NCI-H2227 (cell line): ENCODE results near the gene RIMBP2.

Source experiments
- DNase-seq: peaks from one replicate; lab custom pipeline; 2025; ENCODE audit not compliant: unreplicated experiment; lab: John Stamatoyannopoulos, UW

Gene RIMBP2

GRCh38 chr12:130520784-130521183 is 195.3 kb downstream of the RIMBP2 start:
- DNase-seq, result no peak

- no peak for DNase-seq
Measured at GRCh38 chr12:130517588-130517987, 198.5 kb downstream of the RIMBP2 start.

- DNase-seq, result no peak
Measured at GRCh38 chr12:130514149-130514551, 201.9 kb downstream of the RIMBP2 start.

GRCh38 chr12:130513556-130513955 is 202.5 kb downstream of the RIMBP2 start:
- no peak for DNase-seq

GRCh38 chr12:130511285-130511684 is 204.8 kb downstream of the RIMBP2 start:
- no peak for DNase-seq

DNA sequence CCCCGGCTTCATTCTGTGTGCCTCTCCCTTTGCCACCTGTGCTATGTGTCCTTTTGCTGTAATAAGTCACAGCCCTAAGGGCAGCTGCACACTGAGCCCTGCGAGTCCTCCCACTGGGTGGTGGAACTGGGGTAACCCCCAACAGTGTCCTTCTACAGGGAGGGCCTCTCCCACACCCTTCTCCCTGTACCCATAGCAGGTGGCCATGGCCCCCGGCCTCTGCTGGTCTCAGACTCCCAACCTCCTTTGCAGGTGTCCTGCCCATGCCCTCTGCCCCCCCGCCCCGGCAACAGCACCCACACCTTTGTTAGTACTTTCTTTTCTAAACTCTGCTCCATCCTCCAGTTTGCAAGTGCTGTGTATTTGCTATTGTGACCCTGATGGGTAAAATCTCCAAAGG is 206.6 kb downstream of the RIMBP2 start:
- DNase-seq, result no peak

DNA sequence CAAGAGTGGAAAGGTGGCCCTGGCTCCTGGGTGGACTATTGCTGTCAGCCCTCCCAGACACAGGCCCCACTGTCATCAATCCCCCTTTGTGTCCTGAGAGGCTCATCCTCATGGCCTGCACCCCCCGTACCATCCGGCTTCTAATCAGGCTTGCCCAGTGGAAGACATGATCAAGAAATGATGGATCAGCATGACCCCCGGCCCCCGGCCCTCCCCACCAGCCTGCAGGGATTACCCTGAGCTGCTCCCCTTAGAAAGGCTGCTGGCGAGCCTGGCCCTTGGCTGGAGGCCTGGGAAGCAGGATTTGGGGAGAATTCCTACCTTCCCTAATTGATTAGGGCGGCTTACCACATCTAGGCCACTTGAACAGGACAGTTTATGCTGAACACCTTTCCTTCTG is 207.3 kb downstream of the RIMBP2 start:
- DNase-seq, result no peak

DNA sequence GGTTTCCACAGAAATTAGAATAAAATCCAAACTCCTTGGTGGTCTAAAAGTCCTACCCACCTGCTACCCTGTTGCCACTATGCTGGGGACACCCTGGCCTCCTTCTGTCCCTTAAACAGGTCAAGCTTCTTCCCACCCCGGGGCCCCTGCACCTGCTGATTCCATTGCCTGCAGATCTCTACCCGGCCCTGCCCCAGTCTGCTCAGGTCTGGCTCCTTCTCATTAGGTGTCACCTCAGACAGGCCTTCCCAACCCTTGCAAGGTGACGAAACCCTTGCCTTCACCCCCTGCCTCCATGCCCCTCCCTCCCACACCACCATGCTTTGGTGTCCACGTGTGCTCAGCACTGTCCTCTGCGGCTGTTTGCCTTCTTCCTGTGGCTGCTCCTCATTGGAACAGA is 207.8 kb downstream of the RIMBP2 start:
- no peak for DNase-seq

DNA sequence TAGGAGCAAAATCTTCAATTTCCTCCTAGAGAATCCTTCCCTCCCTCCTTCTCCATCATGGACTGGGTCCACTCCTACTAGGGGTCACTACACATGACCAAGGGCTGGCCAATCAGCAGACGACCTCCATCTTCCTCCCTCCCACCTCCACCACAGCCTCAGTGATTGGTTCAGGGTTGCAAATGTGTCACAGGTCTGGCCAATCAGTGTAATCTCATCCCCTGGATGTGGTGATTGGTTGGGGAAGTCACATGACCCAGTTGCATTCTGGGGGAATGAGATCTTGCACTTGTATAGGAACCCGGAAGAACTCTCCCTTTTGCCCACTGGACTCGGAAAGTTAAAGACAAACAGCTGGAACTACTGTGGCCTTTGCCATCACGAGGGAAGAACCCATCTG is 209.3 kb downstream of the RIMBP2 start:
- DNase-seq, result no peak

GRCh38 chr12:130504840-130505175 is 211.3 kb downstream of the RIMBP2 start:
- DNase-seq, result no peak

DNA sequence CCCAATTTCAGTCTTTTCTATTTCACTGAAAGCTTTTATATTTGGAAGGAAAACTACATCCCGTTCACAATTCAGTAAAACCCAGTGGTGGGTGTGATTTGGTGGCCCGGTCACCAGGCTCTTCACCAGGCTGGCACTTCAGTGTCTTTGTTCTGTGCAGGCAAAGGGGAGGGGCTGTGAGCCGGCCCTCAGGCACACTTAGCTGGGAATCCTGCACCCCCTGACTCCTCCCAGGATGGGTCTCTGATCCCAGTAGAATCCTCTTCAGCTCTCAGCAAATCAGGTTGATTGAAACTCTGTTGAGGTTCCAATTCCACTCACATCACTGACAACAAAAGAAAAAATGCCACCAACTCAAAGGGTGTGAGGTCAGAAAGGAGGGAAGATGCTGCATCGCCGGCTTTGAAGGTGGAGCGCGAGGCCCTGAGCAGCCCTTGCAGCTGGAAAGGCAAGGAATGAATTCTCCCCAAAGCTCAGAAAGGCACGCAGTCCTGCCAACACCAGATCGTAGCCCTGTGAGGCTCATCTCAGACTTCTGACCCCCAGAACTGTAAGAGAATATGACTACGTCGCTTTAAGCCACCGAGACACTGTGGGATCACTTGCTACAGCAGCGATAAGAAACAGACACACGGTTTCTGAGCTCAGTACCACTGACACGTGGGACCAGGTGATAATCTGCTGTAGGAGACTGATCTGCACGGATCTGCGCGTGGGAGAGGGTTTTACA is 211.8 kb downstream of the RIMBP2 start:
- no peak for DNase-seq

DNA sequence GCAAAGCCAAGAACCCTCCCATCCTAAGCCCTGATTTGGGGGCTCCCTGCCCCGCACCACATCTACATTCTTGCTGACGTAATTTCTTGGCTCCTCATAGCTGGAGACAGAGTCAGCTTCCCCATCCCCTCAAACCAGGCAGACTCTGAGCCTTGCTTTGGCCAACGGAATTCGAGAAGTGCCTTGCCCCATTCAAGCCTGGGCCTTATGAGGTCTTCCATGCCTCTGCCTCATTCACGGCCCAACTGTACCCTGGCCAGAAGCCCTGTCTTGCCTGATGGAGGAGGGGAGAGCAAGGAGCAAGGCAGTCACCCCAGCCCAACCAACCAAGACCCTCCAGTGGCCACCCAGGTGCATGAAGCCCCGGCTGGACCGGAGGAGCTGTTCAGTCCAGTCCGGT is 214.3 kb downstream of the RIMBP2 start:
- no peak for DNase-seq

DNA sequence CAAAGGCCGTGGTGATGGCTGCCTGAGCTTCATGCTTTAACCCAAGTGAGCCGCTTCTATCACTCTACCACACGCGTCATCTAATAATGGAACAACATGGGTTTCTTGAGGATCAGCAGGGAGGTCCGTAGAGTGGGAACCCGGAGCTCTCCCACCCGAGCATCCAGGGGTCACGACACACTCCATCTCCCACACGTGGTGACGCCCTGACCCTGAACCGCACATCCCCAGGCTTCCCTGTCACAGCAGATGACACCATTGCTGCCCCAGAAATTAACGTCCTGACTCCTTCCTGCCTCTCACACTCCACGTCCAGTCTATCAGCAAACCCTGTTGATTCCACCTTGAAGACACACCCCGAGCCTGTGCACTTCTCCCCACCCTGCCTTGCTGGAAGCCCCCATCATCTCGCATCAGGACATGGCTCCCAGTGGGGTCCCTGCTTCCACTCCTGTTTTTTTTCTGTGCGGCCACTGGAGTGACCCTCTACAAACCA is 215.2 kb downstream of the RIMBP2 start:
- no peak for DNase-seq

GRCh38 chr12:130499474-130499873 is 216.6 kb downstream of the RIMBP2 start:
- no peak for DNase-seq

DNA sequence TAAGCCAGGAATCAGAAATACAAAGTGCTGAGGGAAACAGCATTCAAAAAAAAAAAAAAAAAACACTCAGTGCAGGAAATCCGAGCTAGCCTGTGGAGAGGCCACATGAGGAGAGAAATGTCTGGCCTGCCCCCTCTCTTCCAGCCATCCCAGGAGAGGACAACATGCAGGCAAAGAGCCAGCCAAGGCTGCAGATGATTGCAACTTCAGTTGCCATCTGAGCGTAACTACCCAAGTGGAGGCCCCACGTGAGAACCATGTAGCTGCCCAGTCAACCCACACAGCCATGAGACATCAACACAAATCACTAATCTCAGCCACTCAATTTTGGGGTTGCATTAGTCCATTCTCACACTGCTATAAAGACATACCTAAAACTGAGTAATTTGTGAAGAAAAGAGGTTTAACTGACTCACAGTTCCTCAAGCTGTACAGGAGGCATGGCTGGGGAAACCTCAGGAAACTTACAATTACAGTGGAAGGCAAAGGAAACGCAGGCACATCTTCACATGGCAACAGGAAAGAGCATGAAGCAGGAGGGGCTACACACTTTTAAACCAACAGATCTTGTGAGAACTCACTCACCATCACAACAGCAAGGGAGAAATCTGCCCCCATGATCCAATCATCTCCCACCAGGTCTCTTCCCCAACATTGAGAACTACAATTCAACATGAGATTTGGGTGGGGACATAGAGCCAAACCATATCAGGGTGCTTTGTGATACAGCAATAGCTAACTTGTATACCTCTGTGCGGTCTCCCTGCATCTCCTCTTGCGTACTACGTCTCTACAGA is 217.3 kb downstream of the RIMBP2 start:
- DNase-seq, result no peak

DNA sequence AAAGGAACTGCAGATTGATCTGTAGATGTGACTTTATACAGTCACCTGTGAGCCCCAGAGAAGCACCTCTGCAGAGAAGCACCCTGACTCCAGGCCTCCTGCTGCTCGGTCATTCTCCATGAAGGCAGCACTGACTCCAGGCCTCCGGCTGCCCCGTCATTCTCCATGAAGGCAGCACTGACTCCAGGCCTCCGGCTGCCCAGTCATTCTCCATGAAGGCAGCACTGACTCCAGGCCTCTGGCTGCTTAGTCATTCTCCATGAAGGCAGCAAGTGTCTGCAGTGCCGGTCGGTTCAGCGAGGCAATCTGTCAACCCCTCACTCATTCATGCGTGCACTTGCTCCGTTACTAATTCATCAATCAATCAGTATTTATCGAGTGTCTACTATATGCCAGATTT is 218.1 kb downstream of the RIMBP2 start:
- no peak for DNase-seq

- DNase-seq, result no peak
Measured at GRCh38 chr12:130497321-130497720, 218.8 kb downstream of the RIMBP2 start.

DNA sequence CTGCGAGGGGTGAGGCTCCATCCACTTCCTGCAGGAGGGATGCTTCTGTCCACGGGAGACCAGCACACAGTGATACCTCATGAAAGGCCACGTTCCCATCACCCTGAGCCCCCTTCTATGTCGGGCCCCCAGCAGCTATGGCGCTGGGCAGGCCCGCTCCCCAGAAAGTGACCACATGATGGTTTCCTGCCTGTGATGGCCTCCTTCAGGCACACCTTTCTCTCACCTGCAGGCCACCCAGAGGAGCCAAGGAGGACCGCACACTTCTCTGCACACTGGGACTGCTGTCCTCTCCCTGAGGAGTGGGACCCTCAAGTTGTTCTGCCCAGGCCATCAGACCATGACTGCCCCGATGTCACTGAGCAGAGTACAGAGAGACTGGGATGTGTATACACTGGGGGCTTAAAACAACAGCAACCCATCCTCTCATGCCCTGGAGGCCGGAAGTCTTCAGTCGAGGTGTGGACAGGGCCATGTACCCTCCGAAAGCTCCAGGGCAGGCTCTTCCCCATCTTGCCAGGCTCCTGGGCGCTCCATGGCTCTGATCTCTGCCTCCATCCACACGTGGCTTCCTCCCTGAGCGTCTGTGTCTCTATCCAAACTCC is 219.5 kb downstream of the RIMBP2 start:
- no peak for DNase-seq

DNA sequence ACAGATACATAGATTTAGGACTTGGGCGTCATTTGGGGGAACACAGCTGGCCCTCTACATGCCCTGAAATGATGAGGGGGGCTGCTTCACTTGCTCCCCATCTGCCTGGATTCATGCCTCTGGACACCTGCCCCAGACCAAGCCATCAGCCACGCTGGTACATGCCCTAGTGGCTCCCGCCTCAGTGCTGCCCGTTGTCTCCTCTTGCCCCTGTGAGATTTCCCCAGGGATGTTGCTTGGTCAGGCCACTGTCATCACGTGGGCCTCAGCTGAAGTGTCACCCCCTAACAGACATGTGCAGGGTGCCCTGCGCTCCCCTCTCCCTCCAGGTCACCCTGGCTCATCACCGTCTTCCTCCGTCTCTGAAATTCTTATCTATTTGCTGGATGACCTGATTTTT is 220.9 kb downstream of the RIMBP2 start:
- no peak for DNase-seq

GRCh38 chr12:130494736-130495135 is 221.4 kb downstream of the RIMBP2 start:
- DNase-seq, result no peak

- DNase-seq, result no peak
Measured at GRCh38 chr12:130493951-130494350, 222.1 kb downstream of the RIMBP2 start.
